ENCODE data around the gene RAB22A. TPM values are rescaled to one million over a fixed set of nuclear protein-coding genes. Genes with fewer than 3 reads are reported as not detected.

RAB22A gene
- total RNA-seq, 2 donors from 2014 or later, result 17.5 to 22.0 TPM

GRCh38 chr20:58277578-58278472, 31.7 kb upstream of the RAB22A start:
- DNase-seq, result no peak
- no peak overlapping the region for H3K27ac ChIP-seq
- intact Hi-C loops (cut with DNase I), result no loop called here
- no peaks in the 10 kb centered on the region for H3K27me3 ChIP-seq
- no peak overlapping the region for H3K9ac ChIP-seq (ENCODE audit: low read depth in 2 of 2, low read length in 2 of 2)
- no peaks in the 10 kb centered on the region for H3K36me3 ChIP-seq
- no peak overlapping the region for H3K4me3 ChIP-seq
- TF ChIP-seq, protein P1, sequence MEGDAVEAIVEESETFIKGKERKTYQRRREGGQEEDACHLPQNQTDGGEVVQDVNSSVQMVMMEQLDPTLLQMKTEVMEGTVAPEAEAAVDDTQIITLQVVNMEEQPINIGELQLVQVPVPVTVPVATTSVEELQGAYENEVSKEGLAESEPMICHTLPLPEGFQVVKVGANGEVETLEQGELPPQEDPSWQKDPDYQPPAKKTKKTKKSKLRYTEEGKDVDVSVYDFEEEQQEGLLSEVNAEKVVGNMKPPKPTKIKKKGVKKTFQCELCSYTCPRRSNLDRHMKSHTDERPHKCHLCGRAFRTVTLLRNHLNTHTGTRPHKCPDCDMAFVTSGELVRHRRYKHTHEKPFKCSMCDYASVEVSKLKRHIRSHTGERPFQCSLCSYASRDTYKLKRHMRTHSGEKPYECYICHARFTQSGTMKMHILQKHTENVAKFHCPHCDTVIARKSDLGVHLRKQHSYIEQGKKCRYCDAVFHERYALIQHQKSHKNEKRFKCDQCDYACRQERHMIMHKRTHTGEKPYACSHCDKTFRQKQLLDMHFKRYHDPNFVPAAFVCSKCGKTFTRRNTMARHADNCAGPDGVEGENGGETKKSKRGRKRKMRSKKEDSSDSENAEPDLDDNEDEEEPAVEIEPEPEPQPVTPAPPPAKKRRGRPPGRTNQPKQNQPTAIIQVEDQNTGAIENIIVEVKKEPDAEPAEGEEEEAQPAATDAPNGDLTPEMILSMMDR (IDR thresholded peaks at IDR 0.05), result no peak
- peaks cover 4% of the 10 kb centered on the region for H3K4me1 ChIP-seq
- H3K9me3 ChIP-seq, result no peaks in the 10 kb centered on the region

- Histone ChIP-seq H3K36me3 (no peaks in the 10 kb centered on the region), H3K27ac (no peak overlapping the region), H3K27me3 (no peaks in the 10 kb centered on the region), H3K4me1 (no peaks in the 10 kb centered on the region), H3K9me3 (no peaks in the 10 kb centered on the region), H3K9ac (ENCODE audit: low read depth in 2 of 2, low read length in 2 of 2) (no peak overlapping the region), H3K4me3 (no peak overlapping the region)
- DNase-seq, result no peak
- TF ChIP-seq, protein P1 (IDR thresholded peaks at IDR 0.05), result no peak
- intact Hi-C loops (cut with DNase I), result no loop called here
Observed at GRCh38 chr20:58286729-58287128, 22.8 kb upstream of the RAB22A start.

- Histone ChIP-seq H3K4me3 (no peak overlapping the region), H3K27ac (no peak overlapping the region), H3K9me3 (no peaks in the 10 kb centered on the region), H3K4me1 (no peaks in the 10 kb centered on the region), H3K27me3 (no peaks in the 10 kb centered on the region), H3K36me3 (no peaks in the 10 kb centered on the region), H3K9ac (ENCODE audit: low read depth in 2 of 2, low read length in 2 of 2) (no peak overlapping the region)
- no peak for DNase-seq
- intact Hi-C loops (cut with DNase I), result no loop called here
- TF ChIP-seq, protein P1 (IDR thresholded peaks at IDR 0.05), result no peak
Observed at GRCh38 chr20:58287638-58288037, 21.9 kb upstream of the RAB22A start.

GRCh38 chr20:58289143-58289542, 20.4 kb upstream of the RAB22A start:
- no peak overlapping the region for H3K27ac ChIP-seq
- intact Hi-C loops (cut with DNase I), result no loop called here
- no peaks in the 10 kb centered on the region for H3K27me3 ChIP-seq
- no peaks in the 10 kb centered on the region for H3K9me3 ChIP-seq
- H3K9ac ChIP-seq (ENCODE audit: low read depth in 2 of 2, low read length in 2 of 2), result no peak overlapping the region
- no peak for DNase-seq
- H3K36me3 ChIP-seq, result no peaks in the 10 kb centered on the region
- H3K4me1 ChIP-seq, result no peaks in the 10 kb centered on the region
- H3K4me3 ChIP-seq, result no peak overlapping the region
- TF ChIP-seq, protein P1 (IDR thresholded peaks at IDR 0.05), result no peak

- Histone ChIP-seq H3K27me3 (no peaks in the 10 kb centered on the region), H3K36me3 (no peaks in the 10 kb centered on the region), H3K27ac (no peak overlapping the region), H3K4me1 (no peaks in the 10 kb centered on the region), H3K4me3 (no peak overlapping the region), H3K9me3 (no peaks in the 10 kb centered on the region), H3K9ac (ENCODE audit: low read depth in 2 of 2, low read length in 2 of 2) (no peak overlapping the region)
- no peak for DNase-seq
- intact Hi-C loops (cut with DNase I), result no loop called here
- TF ChIP-seq, protein P1 (IDR thresholded peaks at IDR 0.05), result no peak
Observed at GRCh38 chr20:58293453-58293852, 16.1 kb upstream of the RAB22A start.
